Body of pancreas (tissue), 4 donors: ENCODE measurements around the gene PIK3R4. TPM values are rescaled to one million over a fixed set of nuclear protein-coding genes. Genes with fewer than 3 reads are reported as not detected.

ENCODE experiments used
- ATAC-seq: fragments of 150-250 bp; one replicate; pipeline ENCODE4 v1.9.1; 2016
- DNase-seq, 4 donors: peaks; one replicate each; pipeline ENCODE4 v3.0.0-alpha.2; 2019
- H3K27ac ChIP-seq, 4 donors: fragments of 200-600 bp; sonication (generic); 1 replicate in 3 of 4; 2 replicates in 1 of 4; pipeline versions ENCODE4 v1.5.1 to v1.6.1; 2016 to 2019; ENCODE audit warnings: mild to moderate bottlenecking in 1 of 4, mixed read lengths in 1 of 4, moderate library complexity in 1 of 4
- H3K27me3 ChIP-seq, 2 donors: fragments of 200-600 bp; sonication (generic); one replicate each; pipeline ENCODE4 v1.6.0; 2016; ENCODE audit warnings: mild to moderate bottlenecking in 1 of 2
- H3K36me3 ChIP-seq, 2 donors: fragments of 200-600 bp; sonication (generic); replicated peaks in 1 of 2; 2 replicates each; pipeline ENCODE4 v1.5.1; 2016; ENCODE audit warnings: low read depth in 2 of 2; ENCODE audit not compliant: insufficient read depth in 1 of 2
- H3K4me1 ChIP-seq: fragments of 200-600 bp; sonication (generic); one replicate; pipeline ENCODE4 v1.6.0; 2016
- H3K4me3 ChIP-seq, 2 donors: fragments of 200-600 bp; sonication (generic); 1 replicate in 1 of 2; 2 replicates in 1 of 2; pipeline ENCODE4 v1.5.1; 2016 to 2019
- H3K9me3 ChIP-seq, 3 donors: fragments of 200-600 bp; sonication (generic); 1 replicate in 2 of 3; 2 replicates in 1 of 3; pipeline ENCODE4 v1.5.1; 2016
- CTCF ChIP-seq, 7 experiments: fragments of 450-650 bp in 4 of 7; fragments of 200-600 bp in 3 of 7; sonication (generic) in 3 of 7; IDR thresholded peaks; one replicate each; pipeline ENCODE4 v1.5.1; 2016 to 2019; ENCODE audit warnings: antibody characterized with exemption in 7 of 7
- POLR2A ChIP-seq, 3 donors: fragments of 450-650 bp; IDR thresholded peaks; one replicate each; pipeline ENCODE4 v1.6.1; 2016; ENCODE audit warnings: antibody characterized with exemption in 3 of 3, mild to moderate bottlenecking in 2 of 3
- WGBS, 2 donors: methylation state at CpG; one replicate each; pipeline ENCODE4 v1.1.5; 2017; 5-methylcytosine and 5-hydroxymethylcytosine counted together
- intact Hi-C: fragments of 100-400 bp; cut with DNase I; formaldehyde crosslinking; loops from one replicate; pipeline ENCODE4 v1.15.1; 2023
- total RNA-seq, 2 donors: library from RNA; depleted of rRNA; stranded (reverse); fragments of >200 nt; gene quantifications; one replicate each; pipeline ENCODE4 v1.1.0, GENCODE V29; 2016

The PIK3R4 gene
- total RNA-seq, 2 donors from 2014 or later: 20.8 to 28.0 TPM

- Histone ChIP-seq H3K27me3 (no peaks in the 10 kb centered on the region), H3K9me3 (no peaks in the 10 kb centered on the region), H3K4me1 (no peaks in the 10 kb centered on the region), H3K36me3 (peaks cover 0 to 14% of the 10 kb centered on the region in 2 donors), H3K4me3 (no peak overlapping the region), H3K27ac (no peak overlapping the region)
- ATAC-seq (no peak), DNase-seq (no peak)
- 89 to 97% methylated on average over 1 of the region's 1 CpG for WGBS, 2 donors
- TF ChIP-seq CTCF (IDR thresholded peaks at IDR 0.05) (no peak), POLR2A (IDR thresholded peaks at IDR 0.05) (no peak)
- intact Hi-C loops: no loop called here
Measured at GRCh38 chr3:130686833-130687232, 59.8 kb downstream of the PIK3R4 start.

GRCh38 chr3:130682131-130682530, 64.5 kb downstream of the PIK3R4 start:
- WGBS, 2 donors: 85 to 87% methylated on average over 2 of the region's 2 CpGs
- TF ChIP-seq CTCF (IDR thresholded peaks at IDR 0.05): no peak
- TF ChIP-seq POLR2A (IDR thresholded peaks at IDR 0.05): no peak
- Histone ChIP-seq H3K36me3 (peaks cover 0 to 25% of the 10 kb centered on the region in 2 donors), H3K27ac (no peak overlapping the region), H3K27me3 (no peaks in the 10 kb centered on the region), H3K9me3 (no peaks in the 10 kb centered on the region), H3K4me1 (no peaks in the 10 kb centered on the region), H3K4me3 (no peak overlapping the region)
- no peak for DNase-seq
- no peak for ATAC-seq
- intact Hi-C loops: no loop called here

- WGBS, 2 donors: 85% methylated on average over 7 of the region's 7 CpGs
- Histone ChIP-seq H3K27me3 (no peaks in the 10 kb centered on the region), H3K4me1 (no peaks in the 10 kb centered on the region), H3K36me3 (peaks cover 0 to 25% of the 10 kb centered on the region in 2 donors), H3K27ac (no peak overlapping the region), H3K4me3 (no peak overlapping the region), H3K9me3 (no peaks in the 10 kb centered on the region)
- DNase-seq (no peak), ATAC-seq (no peak)
- TF ChIP-seq CTCF (IDR thresholded peaks at IDR 0.05): no peak
- no peak for TF ChIP-seq POLR2A (IDR thresholded peaks at IDR 0.05)
- intact Hi-C loops: no loop called here
Measured at GRCh38 chr3:130679218-130679617, 67.4 kb downstream of the PIK3R4 start.

GRCh38 chr3:130677343-130677742, 69.3 kb downstream of the PIK3R4 start:
- intact Hi-C loops: no loop called here

More at GRCh38 chr3:130677343-130677742, 69.3 kb downstream of the PIK3R4 start:
- WGBS, 2 donors: 80 to 82% methylated on average over 1 of the region's 1 CpG
- Histone ChIP-seq H3K4me3 (no peak overlapping the region), H3K27ac (no peak overlapping the region), H3K4me1 (no peaks in the 10 kb centered on the region), H3K36me3 (peaks cover 0 to 16% of the 10 kb centered on the region in 2 donors), H3K9me3 (no peaks in the 10 kb centered on the region), H3K27me3 (no peaks in the 10 kb centered on the region)
- DNase-seq (no peak), ATAC-seq (no peak)
- TF ChIP-seq POLR2A (IDR thresholded peaks at IDR 0.05) (no peak), CTCF (IDR thresholded peaks at IDR 0.05) (no peak)
